ENCODE results near the gene HLCS. TPM values are rescaled to one million over a fixed set of nuclear protein-coding genes. Genes with fewer than 3 reads are reported as not detected.

HLCS gene
- total RNA-seq, 1 experiment from 2014 or later: 12.7 TPM

GRCh38 chr21:36976882-36977651, 10.6 kb upstream of the HLCS start:
- H2AK5ac ChIP-seq (ENCODE audit: insufficient read length, low read length): no peak overlapping the region
- no peak overlapping the region for H4K91ac ChIP-seq (ENCODE audit: insufficient read length, low read depth, low read length)
- no peaks in the 10 kb centered on the region for H4K20me1 ChIP-seq (ENCODE audit: control insufficient read depth, insufficient read depth, insufficient read length)
- H4K8ac ChIP-seq (replicated peaks; ENCODE audit: insufficient read length, low read depth, low read length): no peak overlapping the region
- no peak overlapping the region for H3K14ac ChIP-seq (ENCODE audit: insufficient read depth, low read length)
- Mint-ChIP-seq H3K4me3 (no peak overlapping the region), H3K27ac (peak overlapping the region in 1 of 3 experiments; percentile 38; a peak in 1 of 7 replicates), H3K27me3 (ENCODE audit: low read depth) (peaks cover 21% of the 10 kb centered on the region), H3K36me3 (ENCODE audit: insufficient read depth in 1 of 3, low read depth in 3 of 3) (no peaks in the 10 kb centered on the region), H3K9me3 (no peaks in the 10 kb centered on the region), H3K4me1 (peaks cover 19 to 20% of the 10 kb centered on the region in 2 experiments)
- no peak overlapping the region for H2BK20ac ChIP-seq (ENCODE audit: low read depth, low read length, poor library complexity, severe bottlenecking)
- no peaks in the 10 kb centered on the region for H3K79me1 ChIP-seq (ENCODE audit: insufficient read depth, low read depth, low read length, poor library complexity, severe bottlenecking)
- peaks cover 8% of the 10 kb centered on the region for H3K23me2 ChIP-seq (ENCODE audit: insufficient read length, low read depth, low read length, poor library complexity, severe bottlenecking)
- no peak overlapping the region for H3K9ac ChIP-seq (ENCODE audit: extremely low read depth, insufficient read length, low read length)
- no peak overlapping the region for H2BK12ac ChIP-seq (ENCODE audit: insufficient read length, low read depth, low read length)
- no peak overlapping the region for H3T11ph ChIP-seq (ENCODE audit: low read length)
- H3K79me2 ChIP-seq (ENCODE audit: insufficient read depth, low read length): no peaks in the 10 kb centered on the region
- no peak overlapping the region for H4K5ac ChIP-seq (ENCODE audit: insufficient read length, low read depth, low read length)
- DNase-seq: peak; percentile 61
- no CpG with 5 or more reads among the region's 8 CpGs for WGBS (ENCODE audit: extremely low coverage, insufficient read length, low lambda C conversion rate)
- no peak overlapping the region for H2BK15ac ChIP-seq (ENCODE audit: low read depth, low read length)
- TF ChIP-seq CTCF (conservative IDR thresholded peaks at IDR 0.05): peak; percentile 89
- H3K27me3 ChIP-seq (ENCODE audit: insufficient read depth, low read length): peaks cover 2% of the 10 kb centered on the region; the same call in 1 of the 2 replicates
- H3K4me1 ChIP-seq (ENCODE audit: insufficient read depth, low read length): peaks cover 4% of the 10 kb centered on the region; the same call in 1 of the 2 replicates
- no peak overlapping the region for H2BK5ac ChIP-seq (ENCODE audit: insufficient read length, low read length)
- H2BK120ac ChIP-seq (ENCODE audit: low read depth, low read length, poor library complexity, severe bottlenecking): no peak overlapping the region
- no peaks in the 10 kb centered on the region for H3K9me3 ChIP-seq (ENCODE audit: control insufficient read depth, low read depth, low read length)
- no peak overlapping the region for H2AFZ ChIP-seq (ENCODE audit: low read length)
- no peak overlapping the region for H3K23ac ChIP-seq (ENCODE audit: insufficient read length, low read depth, low read length)
- H3K4ac ChIP-seq (ENCODE audit: low read depth, low read length): no peak overlapping the region
- no peak overlapping the region for H3K18ac ChIP-seq (ENCODE audit: insufficient read length, low read depth, low read length)
- H3K27ac ChIP-seq (ENCODE audit: insufficient read length, low read depth, low read length): no peak overlapping the region
- no peak overlapping the region for H3K4me2 ChIP-seq (ENCODE audit: insufficient read depth, insufficient read length, low read length)
- no peak overlapping the region for H3K56ac ChIP-seq (ENCODE audit: insufficient read length, low read depth, low read length)

All from H9 (cell line).